Measurements from ENCODE around the gene PARVA. TPM values are rescaled to one million over a fixed set of nuclear protein-coding genes. Genes with fewer than 3 reads are reported as not detected.

PARVA gene
- total RNA-seq, 1 donor from 2014 or later = 75.4 TPM

DNA sequence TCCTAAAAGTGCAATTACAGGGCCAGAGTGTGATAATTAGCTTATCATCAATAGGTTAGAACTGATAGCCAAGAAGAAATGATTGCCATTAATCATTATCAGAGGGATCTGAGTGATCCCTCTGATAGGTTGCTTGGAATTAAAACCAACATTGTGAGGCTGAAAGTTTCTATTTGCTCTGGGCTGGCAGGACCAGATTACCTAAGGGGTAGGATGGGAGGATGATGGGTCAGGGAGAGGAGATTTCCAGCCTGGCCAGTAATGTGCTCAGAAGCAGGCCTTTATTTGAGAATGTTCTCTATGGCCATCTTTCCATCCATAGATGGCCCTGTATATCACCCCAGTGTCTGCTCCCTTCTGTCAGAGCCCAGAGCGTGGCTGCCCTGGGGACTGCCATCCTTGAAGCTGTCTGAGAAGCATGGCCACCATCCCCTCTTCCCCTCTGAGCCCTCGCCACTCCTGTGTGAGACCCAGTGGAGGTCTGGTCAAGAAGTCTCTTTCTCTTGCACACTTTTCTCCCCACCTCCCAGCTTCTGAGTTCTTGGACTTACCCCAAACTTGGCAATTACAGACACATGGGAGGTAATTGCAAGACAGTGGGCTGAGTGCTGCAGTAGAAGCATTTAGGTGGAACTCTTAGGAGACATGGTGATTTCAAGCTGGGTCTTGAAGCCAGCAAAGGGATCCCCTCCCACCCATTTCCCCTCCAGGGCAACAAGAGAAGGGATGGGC lies 11.7 kb downstream of the PARVA start:
- TF ChIP-seq, protein P1, sequence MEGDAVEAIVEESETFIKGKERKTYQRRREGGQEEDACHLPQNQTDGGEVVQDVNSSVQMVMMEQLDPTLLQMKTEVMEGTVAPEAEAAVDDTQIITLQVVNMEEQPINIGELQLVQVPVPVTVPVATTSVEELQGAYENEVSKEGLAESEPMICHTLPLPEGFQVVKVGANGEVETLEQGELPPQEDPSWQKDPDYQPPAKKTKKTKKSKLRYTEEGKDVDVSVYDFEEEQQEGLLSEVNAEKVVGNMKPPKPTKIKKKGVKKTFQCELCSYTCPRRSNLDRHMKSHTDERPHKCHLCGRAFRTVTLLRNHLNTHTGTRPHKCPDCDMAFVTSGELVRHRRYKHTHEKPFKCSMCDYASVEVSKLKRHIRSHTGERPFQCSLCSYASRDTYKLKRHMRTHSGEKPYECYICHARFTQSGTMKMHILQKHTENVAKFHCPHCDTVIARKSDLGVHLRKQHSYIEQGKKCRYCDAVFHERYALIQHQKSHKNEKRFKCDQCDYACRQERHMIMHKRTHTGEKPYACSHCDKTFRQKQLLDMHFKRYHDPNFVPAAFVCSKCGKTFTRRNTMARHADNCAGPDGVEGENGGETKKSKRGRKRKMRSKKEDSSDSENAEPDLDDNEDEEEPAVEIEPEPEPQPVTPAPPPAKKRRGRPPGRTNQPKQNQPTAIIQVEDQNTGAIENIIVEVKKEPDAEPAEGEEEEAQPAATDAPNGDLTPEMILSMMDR (IDR thresholded peaks at IDR 0.05; ENCODE audit: borderline replicate concordance) = no peak
- no peak for DNase-seq
- Histone ChIP-seq H3K4me1 (peaks cover 78% of the 10 kb centered on the region), H3K9me3 (replicated peaks) (no peaks in the 10 kb centered on the region), H3K27me3 (ENCODE audit: low read depth) (no peaks in the 10 kb centered on the region), H3K36me3 (no peaks in the 10 kb centered on the region), H3K27ac (replicated peaks) (peak overlapping the region; percentile 51), H3K4me3 (no peak overlapping the region)
- intact Hi-C loops (cut with micrococcal nuclease) = no loop called here

DNA sequence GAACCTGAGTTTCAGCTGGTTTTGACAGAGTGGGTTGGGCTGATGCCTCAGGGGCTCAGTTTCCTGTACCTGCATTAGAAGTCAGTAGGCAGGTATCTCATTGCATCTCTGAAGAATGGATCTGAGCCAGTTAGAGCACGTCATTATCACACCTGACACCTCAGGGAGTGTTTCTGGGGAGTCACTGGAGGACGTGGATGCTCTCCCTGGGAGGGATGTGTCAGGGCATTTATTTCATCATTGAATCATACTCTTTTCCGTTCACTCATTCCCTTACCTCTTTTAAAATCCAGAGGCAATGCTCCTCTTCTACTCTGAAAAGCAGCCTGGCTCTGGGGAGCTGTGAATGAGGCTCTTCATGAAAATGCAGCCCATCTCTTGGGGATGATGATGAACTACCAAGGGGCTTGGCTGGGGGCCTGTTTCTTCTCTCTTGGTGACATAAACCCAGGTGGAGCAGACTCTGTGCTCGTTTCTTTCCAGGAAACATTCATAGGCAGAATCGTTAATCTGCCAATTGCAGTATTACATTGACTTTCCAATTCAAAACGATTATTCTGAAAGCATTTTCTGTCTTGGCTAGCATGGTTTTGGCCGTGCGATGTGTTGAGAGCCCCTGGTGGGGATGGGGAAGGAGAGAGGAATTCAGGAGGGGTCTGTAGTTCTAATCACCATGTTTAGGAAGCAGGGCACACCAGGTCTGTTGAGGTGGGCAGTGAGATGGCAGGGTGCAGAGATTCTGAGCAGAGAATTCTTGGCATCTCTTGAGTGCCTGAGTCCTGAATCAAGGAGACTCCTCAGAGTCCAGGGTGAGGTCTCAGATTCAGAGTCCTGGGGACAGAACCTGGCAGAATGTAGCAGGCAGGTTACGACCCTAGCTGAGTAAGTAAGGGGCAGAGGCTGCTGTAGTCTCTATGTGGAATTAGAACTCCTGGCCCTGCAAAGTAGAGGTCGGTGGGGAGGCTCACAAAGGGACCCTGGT lies 12.6 kb downstream of the PARVA start:
- Histone ChIP-seq H3K36me3 (no peaks in the 10 kb centered on the region), H3K4me3 (no peak overlapping the region), H3K9me3 (replicated peaks) (no peaks in the 10 kb centered on the region), H3K27ac (replicated peaks) (peak overlapping the region; percentile 30), H3K4me1 (peaks cover 71% of the 10 kb centered on the region), H3K27me3 (ENCODE audit: low read depth) (no peaks in the 10 kb centered on the region)
- intact Hi-C loops (cut with micrococcal nuclease) = no loop called here
- TF ChIP-seq, protein P1 (IDR thresholded peaks at IDR 0.05; ENCODE audit: borderline replicate concordance) = no peak
- no peak for DNase-seq

- peak overlapping the region; percentile 30 for H3K27ac ChIP-seq (replicated peaks)
- TF ChIP-seq, protein P1 (IDR thresholded peaks at IDR 0.05; ENCODE audit: borderline replicate concordance) = no peak
- H3K4me1 ChIP-seq = peaks cover 64% of the 10 kb centered on the region
- no peaks in the 10 kb centered on the region for H3K9me3 ChIP-seq (replicated peaks)
- H3K27me3 ChIP-seq (ENCODE audit: low read depth) = no peaks in the 10 kb centered on the region
- no peak for DNase-seq
- no peaks in the 10 kb centered on the region for H3K36me3 ChIP-seq
- no peak overlapping the region for H3K4me3 ChIP-seq
- intact Hi-C loops (cut with micrococcal nuclease) = no loop called here
These were observed 13.3 kb downstream of the PARVA start for GRCh38 chr11:12390687-12391110.

DNA sequence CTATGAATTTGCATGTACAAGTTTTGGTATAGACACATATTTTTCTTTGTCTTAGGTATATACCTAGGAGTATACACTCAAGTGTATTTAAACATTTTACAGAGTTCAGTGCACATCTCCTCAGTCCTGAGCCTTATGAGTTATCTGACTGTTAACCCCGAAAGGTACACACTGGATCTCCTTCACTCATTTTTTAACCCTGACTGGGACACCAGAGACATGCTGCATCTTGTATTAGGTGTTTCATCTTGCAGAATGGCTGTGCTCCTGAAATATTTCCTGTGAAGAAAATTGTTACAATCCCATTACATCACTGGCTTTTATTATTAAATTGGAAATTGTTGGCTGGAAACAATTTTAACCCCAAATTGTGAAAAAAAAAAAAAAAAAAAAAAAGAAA lies 15.3 kb downstream of the PARVA start:
- intact Hi-C loops (cut with micrococcal nuclease) = no loop called here
- H3K27ac ChIP-seq (replicated peaks) = no peak overlapping the region
- no peak overlapping the region for H3K4me3 ChIP-seq
- H3K4me1 ChIP-seq = peaks cover 59% of the 10 kb centered on the region
- no peaks in the 10 kb centered on the region for H3K36me3 ChIP-seq
- TF ChIP-seq, protein P1 (IDR thresholded peaks at IDR 0.05; ENCODE audit: borderline replicate concordance) = no peak
- H3K27me3 ChIP-seq (ENCODE audit: low read depth) = no peaks in the 10 kb centered on the region
- no peaks in the 10 kb centered on the region for H3K9me3 ChIP-seq (replicated peaks)
- no peak for DNase-seq

- Histone ChIP-seq H3K36me3 (no peaks in the 10 kb centered on the region), H3K27ac (replicated peaks) (no peak overlapping the region), H3K4me1 (peaks cover 59% of the 10 kb centered on the region), H3K9me3 (replicated peaks) (no peaks in the 10 kb centered on the region), H3K4me3 (no peak overlapping the region), H3K27me3 (ENCODE audit: low read depth) (no peaks in the 10 kb centered on the region)
- DNase-seq = no peak
- intact Hi-C loops (cut with micrococcal nuclease) = no loop called here
- TF ChIP-seq, protein P1 (IDR thresholded peaks at IDR 0.05; ENCODE audit: borderline replicate concordance) = no peak
These were observed 16.3 kb downstream of the PARVA start for GRCh38 chr11:12393691-12394090.
